H1 (cell line): Measurements from ENCODE around the gene CCDC117. TPM values are rescaled to one million over a fixed set of nuclear protein-coding genes. Genes with fewer than 3 reads are reported as not detected.

Experiments used
- CHD7 ChIP-seq: fragments of 300-600 bp; sonication (generic); IDR thresholded peaks from 2 replicates; pipeline ENCODE4 v1.7.1; 2012; ENCODE audit warnings: low read length, moderate library complexity, mild to moderate bottlenecking, inconsistent platforms; ENCODE audit not compliant: insufficient replicate concordance
- PHF8 ChIP-seq: fragments of 200-600 bp; sonication (generic); conservative IDR thresholded peaks from 2 replicates; pipeline ENCODE4 v1.7.1; 2012; ENCODE audit warnings: low read depth, mild to moderate bottlenecking, inconsistent platforms, low read length, moderate library complexity
- RAD21 ChIP-seq, 2 experiments: IDR thresholded peaks in 1 of 2; conservative IDR thresholded peaks in 1 of 2; 2 replicates each; pipeline ENCODE4 v1.6.1; 2011; ENCODE audit warnings: low read depth in 2 of 2, low read length in 2 of 2, improper control_type of control experiment in 1 of 2, inconsistent platforms in 1 of 2, mild to moderate bottlenecking in 1 of 2, moderate library complexity in 1 of 2
- SIRT6 ChIP-seq: IDR thresholded peaks from one replicate; pipeline ENCODE4 v1.7.1; 2012; ENCODE audit warnings: low read length, inconsistent platforms
- TAF1 ChIP-seq: IDR thresholded peaks from 2 replicates; pipeline ENCODE4 v1.6.1; 2011; ENCODE audit warnings: mild to moderate bottlenecking, low read depth, low read length
- polyA plus RNA-seq, 7 experiments: library from polyadenylated mRNA; depleted of rRNA in 3 of 7; stranded (reverse) in 5 of 7; unstranded in 2 of 7; fragments of >200 nt in 5 of 7; fragments of 200-250 nt in 2 of 7; gene quantifications; 1 replicate in 5 of 7; 2 replicates in 1 of 7; 4 replicates in 1 of 7; pipeline versions ENCODE4 v1.2.1 to v1.2.3, GENCODE V29; 2011 to 2013; ENCODE audit warnings: missing spikeins in 2 of 7, mixed read lengths in 2 of 7
- total RNA-seq: library from RNA; stranded (reverse); fragmentation: NEBNext Ultra II Directional; extraction: Animal tissue kit (Norgen Biotek cat#: 25700); gene quantifications from 2 replicates; pipeline ENCODE4 v1.2.1, GENCODE V29; 2021

Gene CCDC117
- total and polyA plus RNA-seq, 2 of the 8 experiments (the other 6 are each of a cell fraction or from before 2014, with no cell fraction given): 9.1 to 43.1 TPM

- TF ChIP-seq SIRT6 (no peak), TAF1 (no peak), RAD21 (IDR thresholded peaks at IDR 0.05 in 1 of 2, conservative IDR thresholded peaks at IDR 0.05 in 1 of 2; ENCODE audit: low read depth in 2 of 2, low read length in 2 of 2) (no peak), CHD7 (no peak), PHF8 (no peak)
Measured at GRCh38 chr22:28822930-28823551, 50.5 kb downstream of the CCDC117 start (continued).
